HG03095 (cell line): Measurements from ENCODE around the gene SAFB.

Experiments
- ATAC-seq: cut with Tn5 transposase; IDR thresholded peaks from one replicate; pipeline ENCODE4 v1.9.1; 2021; ENCODE audit warnings: moderate library complexity; ENCODE audit not compliant: unreplicated experiment

The SAFB gene

GRCh38 chr19:5664515-5664914 lies 41.6 kb downstream of the SAFB start:
- no peak for ATAC-seq

- ATAC-seq = no peak
Observed at GRCh38 chr19:5665781-5666513, 43.1 kb downstream of the SAFB start.

GRCh38 chr19:5666921-5667610 lies 44.2 kb downstream of the SAFB start:
- no peak for ATAC-seq

GRCh38 chr19:5667751-5668271 lies 44.9 kb downstream of the SAFB start:
- ATAC-seq = no peak

- ATAC-seq = no peak
Observed at GRCh38 chr19:5669212-5669611, 46.3 kb downstream of the SAFB start.

GRCh38 chr19:5671600-5671999 lies 48.7 kb downstream of the SAFB start:
- ATAC-seq = no peak

GRCh38 chr19:5672708-5673459 lies 50.0 kb downstream of the SAFB start:
- no peak for ATAC-seq

- no peak for ATAC-seq
Observed at GRCh38 chr19:5673752-5674151, 50.9 kb downstream of the SAFB start.

- no peak for ATAC-seq
Observed at GRCh38 chr19:5674714-5675113, 51.8 kb downstream of the SAFB start.

GRCh38 chr19:5676105-5676771 lies 53.4 kb downstream of the SAFB start:
- no peak for ATAC-seq

- no peak for ATAC-seq
Observed at GRCh38 chr19:5676772-5677105, 53.9 kb downstream of the SAFB start.

- no peak for ATAC-seq
Observed at GRCh38 chr19:5677136-5677535, 54.3 kb downstream of the SAFB start.

- no peak for ATAC-seq
Observed at GRCh38 chr19:5677580-5677979, 54.7 kb downstream of the SAFB start.

- ATAC-seq = no peak
Observed at GRCh38 chr19:5678071-5678718, 55.3 kb downstream of the SAFB start.

GRCh38 chr19:5679289-5680083 lies 56.6 kb downstream of the SAFB start:
- ATAC-seq = no peak

- no peak for ATAC-seq
Observed at GRCh38 chr19:5680084-5680436, 57.2 kb downstream of the SAFB start.

- ATAC-seq = peak; percentile 82
Observed at GRCh38 chr19:5680437-5681368, 57.8 kb downstream of the SAFB start, which contains the start of the genes HSD11B1L and MICOS13. HSD11B1L (plus strand) TSS chr19:5681027; CDS start chr19:5684833, 3,806 bp downstream. MICOS13 (minus strand) TSS chr19:5680516; CDS start chr19:5680486, 30 bp downstream.

- ATAC-seq = no peak
Observed at GRCh38 chr19:5681391-5682106, 58.7 kb downstream of the SAFB start.
